IMR-90 (cell line): Measurements from ENCODE around the gene CMTM5. TPM values are rescaled to one million over a fixed set of nuclear protein-coding genes. Genes with fewer than 3 reads are reported as not detected.

Experiments
- ATAC-seq: fragments of 200-7000 bp; cut with Tn5 transposase; 2 replicates; pipeline ENCODE4 v1.9.1; 2020; ENCODE audit warnings: low read depth, mild to moderate bottlenecking, moderate library complexity
- BruUV-seq: library from RNA; stranded (reverse); fragments of 400-500 nt; replicated peaks from 2 replicates; lab custom pipeline; 2021; lab: Mats Ljungman, UMichigan
- CTCF ChIA-PET: fragments of 300-600 bp; formaldehyde crosslinking; extraction: SDS; loops from one replicate; lab custom pipeline; 2021; ENCODE audit warnings: antibody characterized with exemption; lab: Yijun Ruan, JAX
- POLR2A ChIA-PET: fragments of 300-600 bp; sonication (Branson Sonifier 250); formaldehyde crosslinking; loops from one replicate; lab custom pipeline; 2022; ENCODE audit warnings: antibody characterized with exemption; ENCODE audit not compliant: unreplicated experiment; lab: Charles Lee
- DNase-seq: peaks from one replicate; pipeline ENCODE4 v3.0.0; 2013
- H2AFZ ChIP-seq: replicated peaks from 2 replicates; pipeline ENCODE3; 2013; ENCODE audit warnings: low read length, mild to moderate bottlenecking; ENCODE audit not compliant: poor library complexity
- H2AK5ac ChIP-seq: 2 replicates; pipeline ENCODE4 v1.6.1; 2013; ENCODE audit warnings: low read depth, low read length, inconsistent platforms
- H2AK9ac ChIP-seq: replicated peaks from 2 replicates; pipeline ENCODE3; 2013; ENCODE audit warnings: mild to moderate bottlenecking, low read depth, low read length, moderate library complexity; ENCODE audit not compliant: poor library complexity
- H2BK120ac ChIP-seq: 2 replicates; pipeline ENCODE4 v1.6.1; 2013; ENCODE audit warnings: low read depth, low read length, inconsistent platforms
- H2BK15ac ChIP-seq: 3 replicates; pipeline ENCODE4 v1.6.1; 2013; ENCODE audit warnings: low read depth, low read length, inconsistent platforms
- H2BK20ac ChIP-seq: 2 replicates; pipeline ENCODE4 v1.6.1; 2013; ENCODE audit warnings: low read depth, mild to moderate bottlenecking, inconsistent platforms, low read length, moderate library complexity
- H2BK5ac ChIP-seq: 2 replicates; pipeline ENCODE4 v1.6.1; 2013; ENCODE audit warnings: mild to moderate bottlenecking, low read depth, low read length, inconsistent platforms; ENCODE audit not compliant: poor library complexity, severe bottlenecking
- H3K14ac ChIP-seq: replicated peaks from 2 replicates; pipeline ENCODE4 v1.6.1; 2013; ENCODE audit warnings: low read depth, low read length, inconsistent platforms
- H3K18ac ChIP-seq: 2 replicates; pipeline ENCODE4 v1.6.1; 2013; ENCODE audit warnings: low read depth, low read length, control low read depth
- H3K23ac ChIP-seq: 2 replicates; pipeline ENCODE4 v1.6.1; 2013; ENCODE audit warnings: low read depth, low read length, inconsistent platforms
- H3K27ac ChIP-seq: 2 replicates; pipeline ENCODE4 v1.5.1; 2013; ENCODE audit warnings: mild to moderate bottlenecking, control low read depth, low read length; ENCODE audit not compliant: insufficient read depth
- H3K27me3 ChIP-seq: 2 replicates; pipeline ENCODE4 v1.6.1; 2013; ENCODE audit warnings: low read length; ENCODE audit not compliant: control insufficient read depth, insufficient read depth
- H3K36me3 ChIP-seq: 2 replicates; pipeline ENCODE4 v1.6.1; 2013; ENCODE audit warnings: low read length, mixed read lengths; ENCODE audit not compliant: control insufficient read depth, insufficient read depth
- H3K4ac ChIP-seq: 2 replicates; pipeline ENCODE4 v1.6.1; 2013; ENCODE audit warnings: low read depth, low read length, inconsistent platforms
- H3K4me1 ChIP-seq: 2 replicates; pipeline ENCODE4 v1.6.1; 2013; ENCODE audit warnings: low read length, mixed read lengths; ENCODE audit not compliant: control insufficient read depth, insufficient read depth
- H3K4me2 ChIP-seq: 2 replicates; pipeline ENCODE4 v1.6.1; 2013; ENCODE audit warnings: low read depth, mild to moderate bottlenecking, control low read depth, low read length, moderate library complexity
- H3K4me3 ChIP-seq: 2 replicates; pipeline ENCODE4 v1.5.1; 2013; ENCODE audit warnings: low read depth, mild to moderate bottlenecking, control low read depth, low read length, moderate library complexity; ENCODE audit not compliant: insufficient read depth
- H3K56ac ChIP-seq: 2 replicates; pipeline ENCODE4 v1.6.1; 2013; ENCODE audit warnings: low read length, inconsistent platforms; ENCODE audit not compliant: insufficient read depth; ENCODE audit errors: extremely low read depth
- H3K79me1 ChIP-seq, 2 experiments: 2 replicates each; pipeline ENCODE4 v1.6.1; 2013; ENCODE audit warnings: low read length in 2 of 2, inconsistent platforms in 1 of 2, low read depth in 1 of 2
- H3K9ac ChIP-seq: 2 replicates; pipeline ENCODE4 v1.6.1; 2013; ENCODE audit warnings: low read depth, low read length, control low read depth
- H3K9me1 ChIP-seq: 2 replicates; pipeline ENCODE4 v1.6.1; 2013; ENCODE audit warnings: low read length, inconsistent platforms; ENCODE audit not compliant: insufficient read depth
- H3K9me3 ChIP-seq: 2 replicates; pipeline ENCODE4 v1.6.1; 2013; ENCODE audit warnings: low read length; ENCODE audit not compliant: control insufficient read depth, insufficient read depth
- H4K20me1 ChIP-seq: 2 replicates; pipeline ENCODE4 v1.6.1; 2013; ENCODE audit warnings: low read length, inconsistent platforms; ENCODE audit not compliant: insufficient read depth
- H4K5ac ChIP-seq: 2 replicates; pipeline ENCODE4 v1.6.1; 2013; ENCODE audit warnings: mild to moderate bottlenecking, low read depth, low read length, control low read depth
- H4K8ac ChIP-seq, 2 experiments: 2 replicates each; pipeline ENCODE4 v1.6.1; 2013; ENCODE audit warnings: low read depth in 2 of 2, low read length in 2 of 2, control low read depth in 1 of 2, inconsistent platforms in 1 of 2
- H4K91ac ChIP-seq: 2 replicates; pipeline ENCODE4 v1.6.1; 2013; ENCODE audit warnings: low read depth, low read length, inconsistent platforms; ENCODE audit not compliant: insufficient read depth
- MAFK ChIP-seq: IDR thresholded peaks from 2 replicates; pipeline ENCODE4 v1.6.1; 2012; ENCODE audit warnings: low read depth, low read length, improper control_type of control experiment
- POLR2A ChIP-seq: IDR thresholded peaks from 2 replicates; pipeline ENCODE4 v1.6.1; 2012; ENCODE audit warnings: mild to moderate bottlenecking, low read depth, low read length
- WGBS, 2 experiments: methylation state at CpG; one replicate each; pipeline versions ENCODE4 v1.1.5 to v1.1.7; 2013; ENCODE audit warnings: missing lambda C conversion rate in 2 of 2; ENCODE audit not compliant: insufficient read length in 1 of 2; ENCODE audit errors: extremely low coverage in 2 of 2; 5-methylcytosine and 5-hydroxymethylcytosine counted together
- dilution Hi-C: fragments of 300-500 bp; cut with HindIII; formaldehyde crosslinking; loops from one replicate; pipeline ENCODE4 v1.14.3; 2018; ENCODE audit warnings: low sequenced_read_pairs; ENCODE audit not compliant: unreplicated experiment
- in situ Hi-C: fragments of 300-500 bp; cut with MboI; formaldehyde crosslinking; loops from 3 replicates; pipeline ENCODE4 v1.14.3; 2019; ENCODE audit warnings: low sequenced_read_pairs, inconsistent platforms, mixed read lengths
- intact Hi-C: fragments of 100-400 bp; cut with micrococcal nuclease; formaldehyde crosslinking; loops from 2 replicates; pipeline ENCODE4 v1.10.0; 2022
- polyA plus RNA-seq, 3 experiments: library from polyadenylated mRNA; depleted of rRNA; stranded (reverse); fragments of >200 nt; gene quantifications; 2 replicates each; pipeline ENCODE4 v1.2.3, GENCODE V29; 2012; ENCODE audit warnings: low replicate concordance in 1 of 3
- total RNA-seq: library from RNA; depleted of rRNA; stranded (reverse); fragments of >200 nt; gene quantifications from 2 replicates; pipeline ENCODE4 v1.2.3, GENCODE V29; 2012

Gene CMTM5
- total and polyA plus RNA-seq, 2 of the 4 experiments (the other 2 are of a cell fraction), result 0.07 TPM; not detected in 1

DNA sequence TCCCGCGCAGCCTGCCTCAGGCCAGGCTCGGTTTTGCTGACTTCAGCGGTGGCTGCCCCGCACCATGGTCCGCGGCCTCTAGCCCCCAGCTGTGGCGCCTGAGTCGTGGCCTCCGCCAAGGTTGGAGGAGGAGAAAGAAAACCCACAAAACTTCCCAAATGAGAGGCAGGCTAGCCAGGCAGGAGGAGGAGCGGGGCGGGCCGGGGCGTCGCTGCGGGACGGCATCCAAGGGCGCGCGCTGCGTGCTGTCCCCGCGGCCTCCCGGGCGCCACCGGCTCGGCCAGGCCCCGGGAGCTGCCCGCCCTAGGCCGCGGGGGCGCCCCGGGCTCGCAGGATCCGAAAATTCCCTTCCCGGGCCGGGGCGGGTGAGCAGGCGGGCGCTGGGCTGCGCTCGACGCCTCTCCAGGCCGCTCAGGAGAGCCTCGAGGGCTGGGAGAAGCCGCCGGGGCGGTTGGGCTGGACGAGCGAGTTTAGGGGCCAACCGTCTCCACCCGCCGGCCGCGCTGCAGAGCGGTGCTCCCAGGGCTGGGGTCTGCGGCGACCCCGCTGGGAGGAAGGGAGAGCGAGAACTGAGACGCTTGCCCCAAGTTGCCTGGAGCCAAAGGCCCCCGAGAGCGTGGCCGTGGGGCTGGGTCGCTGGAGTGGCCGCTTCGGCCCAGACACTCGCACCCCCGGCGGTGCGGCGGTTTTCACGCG is 11.7 kb upstream of the CMTM5 start, which contains the start of gene EFS:
Gene EFS, minus strand, starts transcription at position 137 of the 696 bp plus-strand sequence. CDS start 147 bp downstream, outside the sequence.
- TF ChIP-seq MAFK (peak; percentile 26; the same call in 1 of the 2 replicates), POLR2A (no peak; the same call in 1 of the 2 replicates)
- CTCF ChIA-PET, result no interaction called here

More for the DNA sequence above, 11.7 kb upstream of the CMTM5 start, which contains the start of gene EFS:
- Histone ChIP-seq H3K79me1 (peaks cover 13 to 37% of the 10 kb centered on the region in 2 experiments; a peak in 3 of 4 replicates), H2BK15ac (no peak within 1 kb of the TSS; the same call in 2 of the 3 replicates), H3K14ac (peak within 1 kb of the TSS; percentile 93), H3K9me1 (peaks cover 8% of the 10 kb centered on the region; the same call in 1 of the 2 replicates), H3K4me2 (peak within 1 kb of the TSS; percentile 92), H2AK5ac (peak within 1 kb of the TSS; percentile 97), H2BK20ac (no peak within 1 kb of the TSS), H3K27ac (peak within 1 kb of the TSS; percentile 98), H3K23ac (peak within 1 kb of the TSS; percentile 93), H3K36me3 (peaks cover 2% of the 10 kb centered on the region; the same call in 1 of the 2 replicates), H4K91ac (peak within 1 kb of the TSS; percentile 96), H3K4ac (peak within 1 kb of the TSS; percentile 92), H3K9ac (peak within 1 kb of the TSS; percentile 98), H3K9me3 (no peaks in the 10 kb centered on the region), H2BK120ac (peak within 1 kb of the TSS; percentile 47), H2AK9ac (peak within 1 kb of the TSS; percentile 100), H2AFZ (peak within 1 kb of the TSS; percentile 88), H4K8ac (peak within 1 kb of the TSS; percentile 95 to 99), H4K5ac (peak within 1 kb of the TSS; percentile 80), H4K20me1 (peaks cover 12% of the 10 kb centered on the region; the same call in 1 of the 2 replicates), H3K56ac (peak within 1 kb of the TSS; percentile 50), H3K27me3 (peaks cover 10% of the 10 kb centered on the region; the same call in 1 of the 2 replicates), H2BK5ac (peak within 1 kb of the TSS; percentile 73), H3K18ac (peak within 1 kb of the TSS; percentile 67), H3K4me3 (peak within 1 kb of the TSS; percentile 55), H3K4me1 (peaks cover 8% of the 10 kb centered on the region)
- DNase-seq (peak; percentile 18), ATAC-seq (peak; percentile 25)
- 1% methylated on average over 18 of the region's 74 CpGs; no CpG with 5 or more reads in 1 of the 2 experiments for WGBS, 2 experiments
- POLR2A ChIA-PET, result no interaction called here
- BruUV-seq, result no TSS peak
- in situ Hi-C loops, result no loop called here
- intact Hi-C loops, result no loop called here
- dilution Hi-C loops, result no loop called here
